HG02973 (cell line): ENCODE measurements around the gene DGUOK.
"Not testable (repeated sequence)": the region's sequence is repeated elsewhere in the genome, so short reads cannot be mapped to it uniquely, and the experiment has no call there.

Source experiments
- ATAC-seq: cut with Tn5 transposase; IDR thresholded peaks from one replicate; pipeline ENCODE4 v1.9.1; 2021; ENCODE audit warnings: moderate library complexity; ENCODE audit not compliant: unreplicated experiment

The DGUOK gene

DNA sequence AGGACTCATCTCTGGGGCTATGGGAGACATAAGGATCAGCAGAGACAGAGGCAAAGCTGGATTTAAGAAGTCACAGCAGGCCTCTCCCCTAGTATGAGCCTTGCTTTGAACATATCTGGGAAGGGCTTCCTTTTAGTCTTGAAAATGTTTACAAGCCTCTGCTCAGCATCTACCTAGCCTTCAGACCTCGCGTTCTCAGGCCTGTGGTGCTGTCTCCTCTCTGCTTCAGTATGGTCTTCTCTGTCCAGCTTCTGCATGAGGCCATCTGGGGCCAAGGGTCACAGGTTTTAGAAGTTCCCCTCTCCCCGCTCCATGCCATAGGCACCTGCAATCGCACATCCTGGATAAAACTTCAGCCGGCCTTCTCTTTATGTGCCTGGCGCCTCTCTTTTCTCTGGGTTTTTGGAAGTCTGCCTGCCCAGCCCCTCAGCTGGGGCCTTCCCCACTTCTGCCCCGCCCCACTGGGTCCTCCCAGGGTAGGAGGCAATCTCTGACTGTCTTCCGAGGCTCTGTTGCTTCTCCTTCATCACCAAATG lies 26.8 kb upstream of the DGUOK start:
- ATAC-seq: no peak

DNA sequence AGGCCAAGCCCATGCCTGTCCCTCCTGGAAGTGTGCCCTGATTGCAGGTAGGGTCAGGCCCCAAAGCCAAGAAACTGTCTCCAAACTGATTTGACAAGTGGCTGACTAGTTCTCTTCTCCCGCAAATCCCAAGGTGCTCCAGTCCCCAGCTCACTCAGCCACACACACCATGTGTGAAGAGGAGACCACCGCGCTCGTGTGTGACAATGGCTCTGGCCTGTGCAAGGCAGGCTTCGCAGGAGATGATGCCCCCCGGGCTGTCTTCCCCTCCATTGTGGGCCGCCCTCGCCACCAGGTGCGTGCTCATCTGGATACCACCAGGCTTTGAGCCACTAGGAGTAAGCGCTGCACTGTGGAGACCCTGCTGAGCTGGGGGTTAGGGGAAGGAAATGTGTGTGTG lies 25.5 kb upstream of the DGUOK start:
- ATAC-seq: no peak

DNA sequence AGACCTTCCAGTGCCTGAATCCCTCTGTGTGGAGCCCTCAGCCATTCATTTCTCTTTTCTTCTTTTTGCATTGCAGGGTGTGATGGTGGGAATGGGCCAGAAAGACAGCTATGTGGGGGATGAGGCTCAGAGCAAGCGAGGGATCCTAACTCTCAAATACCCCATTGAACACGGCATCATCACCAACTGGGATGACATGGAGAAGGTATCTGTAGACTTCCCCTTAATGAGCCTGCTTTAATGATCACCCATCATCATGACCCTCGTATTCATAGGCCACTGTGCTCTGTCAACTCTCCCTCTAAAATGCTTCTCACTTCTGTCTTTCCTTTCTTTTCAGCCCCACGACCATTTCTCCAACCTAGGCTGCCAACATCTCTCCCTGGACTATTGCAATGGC lies 24.4 kb upstream of the DGUOK start:
- ATAC-seq: no peak

DNA sequence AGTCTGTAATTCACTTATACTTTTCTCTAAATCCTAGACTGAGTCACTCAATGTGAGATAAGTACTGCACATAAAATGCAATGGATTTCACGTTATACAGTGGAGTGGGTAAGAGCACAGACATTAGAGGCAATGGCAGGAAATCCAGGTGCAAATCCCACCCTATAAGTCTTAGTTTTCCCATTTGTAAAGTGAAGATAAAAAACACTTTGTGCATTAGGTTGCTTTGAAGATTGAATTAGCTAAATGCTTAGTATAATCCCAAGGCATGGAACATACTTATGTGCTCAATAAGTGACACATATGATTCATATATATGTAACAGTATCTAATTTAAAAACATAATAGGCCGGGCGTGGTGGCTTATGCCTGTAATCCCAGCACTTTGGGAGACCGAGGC lies 23.4 kb upstream of the DGUOK start:
- no peak for ATAC-seq

DNA sequence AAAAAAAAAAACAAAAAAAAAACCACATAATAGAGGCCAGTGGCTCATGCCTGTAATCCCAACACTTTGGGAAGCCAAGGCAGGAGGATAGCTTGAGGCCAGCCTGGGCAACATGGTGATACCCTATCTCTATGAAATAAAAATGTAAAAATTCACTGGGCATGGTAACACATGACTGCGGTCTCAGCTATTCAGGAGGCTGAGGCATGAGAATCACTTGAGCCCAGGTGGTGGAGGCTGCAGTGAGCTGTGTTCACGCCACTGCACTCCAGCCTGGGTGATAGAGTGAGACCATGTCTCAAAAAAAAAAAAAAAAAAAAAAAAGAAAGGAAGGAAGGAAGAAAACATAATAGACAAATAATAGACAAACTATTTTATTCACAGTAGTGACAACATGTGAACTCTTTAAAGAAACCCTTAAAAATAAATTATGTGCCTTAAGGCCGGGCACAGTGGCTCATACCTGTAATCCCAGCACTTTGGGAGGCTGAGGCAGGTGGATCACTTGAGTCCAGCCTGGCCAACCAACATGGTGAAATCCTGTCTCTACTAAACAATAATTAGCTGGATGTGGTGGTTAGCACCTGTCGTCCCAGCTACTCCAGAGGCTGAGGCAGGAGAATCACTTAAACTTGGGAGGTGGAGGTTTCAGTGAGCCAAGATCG lies 22.6 kb upstream of the DGUOK start:
- ATAC-seq: not testable (repeated sequence)

DNA sequence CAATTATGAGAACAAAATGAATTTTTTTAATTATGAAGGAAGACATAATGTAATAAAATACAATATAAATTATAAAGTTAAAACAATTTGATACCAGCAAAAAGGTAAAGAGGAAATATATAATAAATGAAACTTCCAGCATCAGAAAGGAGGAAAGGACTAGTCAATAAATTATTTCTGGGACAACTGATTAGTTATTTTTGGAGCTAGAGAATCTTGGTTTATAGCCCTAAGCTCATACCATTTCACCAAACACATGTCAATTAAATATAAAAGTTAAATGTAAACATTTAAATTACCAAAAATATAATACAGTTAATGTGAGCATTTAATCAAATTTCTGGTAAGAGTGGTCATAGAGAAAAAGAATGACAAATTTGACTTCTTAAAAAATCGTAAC lies 21.7 kb upstream of the DGUOK start:
- ATAC-seq: no peak

DNA sequence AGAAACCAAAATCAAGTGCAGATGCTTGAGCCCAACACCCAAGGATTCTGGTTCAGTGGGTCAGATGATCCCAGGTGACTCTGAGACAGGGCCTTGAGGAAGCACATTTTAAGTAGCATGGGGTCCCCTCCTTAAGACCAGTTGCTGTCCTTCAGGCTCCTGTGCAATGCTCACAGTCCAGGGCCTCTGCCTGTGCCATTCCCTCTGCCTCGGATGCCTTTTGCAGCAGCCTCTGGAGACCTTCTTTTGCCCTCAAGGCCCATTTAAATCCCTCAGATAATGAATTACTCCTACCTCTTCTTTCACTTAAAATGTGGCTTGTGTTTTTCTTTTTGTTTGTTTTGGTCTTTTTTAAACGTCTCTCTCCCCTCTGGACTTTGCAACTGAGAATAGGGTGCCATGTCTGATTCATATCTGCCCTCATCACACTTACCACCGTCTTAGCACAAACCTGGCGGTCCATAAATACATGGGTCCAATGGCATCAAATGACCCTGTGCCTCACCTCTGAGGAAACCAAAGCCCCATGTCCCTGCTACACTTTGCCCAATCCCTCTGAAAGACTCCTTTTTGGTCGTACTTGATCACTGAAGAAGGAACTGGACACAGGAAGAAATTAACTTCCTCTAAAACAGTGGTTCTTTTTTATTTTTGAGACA lies 19.7 kb upstream of the DGUOK start:
- no peak for ATAC-seq

DNA sequence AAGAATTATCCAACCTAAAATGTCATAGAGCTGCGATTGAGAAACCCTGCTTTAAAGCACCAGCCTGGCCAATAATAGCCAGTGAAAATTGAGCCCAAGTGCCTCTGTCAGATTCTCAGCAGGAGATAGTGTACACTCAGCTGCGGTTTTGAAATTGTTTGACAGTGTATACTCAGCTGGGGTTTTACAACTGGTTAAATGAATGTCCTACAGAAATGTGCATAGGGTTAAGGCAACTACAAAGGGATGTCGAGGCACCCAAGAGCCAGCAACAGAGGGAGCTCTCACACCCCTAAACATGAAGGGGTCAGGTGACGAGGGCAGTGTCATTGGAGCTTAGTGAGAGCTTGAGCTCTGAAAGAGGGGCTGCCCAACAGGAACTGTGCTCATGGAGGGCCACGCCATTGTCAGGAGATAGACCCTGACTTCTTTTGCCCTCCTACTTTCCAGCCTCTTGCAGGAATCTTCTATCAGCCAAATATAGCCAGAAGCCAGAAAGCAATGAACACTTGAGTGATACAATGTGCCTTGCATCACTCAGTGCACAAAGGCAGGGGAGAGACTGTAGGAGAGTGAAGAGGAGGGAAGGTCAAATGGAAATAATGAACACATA lies 18.7 kb upstream of the DGUOK start:
- no peak for ATAC-seq

DNA sequence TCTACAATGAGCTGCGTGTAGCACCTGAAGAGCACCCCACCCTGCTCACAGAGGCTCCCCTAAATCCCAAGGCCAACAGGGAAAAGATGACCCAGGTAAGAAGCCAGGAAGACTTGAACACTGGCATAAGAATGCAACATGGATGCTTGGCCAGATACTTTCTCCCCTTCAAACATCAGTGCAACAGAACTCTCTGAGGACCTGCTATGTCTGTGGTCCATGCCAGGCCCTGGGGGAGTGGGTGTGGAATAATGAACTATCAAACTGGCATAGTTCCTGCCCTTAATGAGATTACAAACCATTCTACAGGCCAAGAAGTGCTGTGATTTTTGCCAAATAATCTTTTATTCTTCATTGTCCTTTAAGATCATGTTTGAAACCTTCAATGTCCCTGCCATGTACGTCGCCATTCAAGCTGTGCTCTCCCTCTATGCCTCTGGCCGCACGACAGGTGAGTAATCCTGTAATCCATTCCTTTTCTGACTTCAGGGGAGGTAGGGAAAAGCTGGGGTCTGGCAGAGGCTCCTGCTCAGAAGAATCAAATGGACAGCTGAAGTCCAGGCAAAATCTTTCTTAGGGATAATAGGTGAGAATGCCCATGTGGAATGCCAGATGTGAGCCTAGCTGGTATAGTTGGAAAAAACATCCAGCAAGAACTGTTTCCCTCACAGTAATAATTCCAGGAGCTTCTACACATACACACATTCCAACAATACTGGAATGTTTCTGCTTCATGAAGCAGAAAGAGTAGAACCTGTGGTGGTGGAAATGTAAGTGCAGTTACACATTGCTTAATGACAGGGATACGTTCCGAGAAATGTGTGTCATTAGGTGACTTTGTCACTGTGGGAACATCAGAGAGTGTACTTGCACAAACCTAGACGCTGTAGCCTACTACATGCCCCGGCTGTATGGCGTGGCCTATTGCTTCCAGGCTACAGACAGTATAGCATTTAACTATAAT lies 17.7 kb upstream of the DGUOK start:
- no peak for ATAC-seq

DNA sequence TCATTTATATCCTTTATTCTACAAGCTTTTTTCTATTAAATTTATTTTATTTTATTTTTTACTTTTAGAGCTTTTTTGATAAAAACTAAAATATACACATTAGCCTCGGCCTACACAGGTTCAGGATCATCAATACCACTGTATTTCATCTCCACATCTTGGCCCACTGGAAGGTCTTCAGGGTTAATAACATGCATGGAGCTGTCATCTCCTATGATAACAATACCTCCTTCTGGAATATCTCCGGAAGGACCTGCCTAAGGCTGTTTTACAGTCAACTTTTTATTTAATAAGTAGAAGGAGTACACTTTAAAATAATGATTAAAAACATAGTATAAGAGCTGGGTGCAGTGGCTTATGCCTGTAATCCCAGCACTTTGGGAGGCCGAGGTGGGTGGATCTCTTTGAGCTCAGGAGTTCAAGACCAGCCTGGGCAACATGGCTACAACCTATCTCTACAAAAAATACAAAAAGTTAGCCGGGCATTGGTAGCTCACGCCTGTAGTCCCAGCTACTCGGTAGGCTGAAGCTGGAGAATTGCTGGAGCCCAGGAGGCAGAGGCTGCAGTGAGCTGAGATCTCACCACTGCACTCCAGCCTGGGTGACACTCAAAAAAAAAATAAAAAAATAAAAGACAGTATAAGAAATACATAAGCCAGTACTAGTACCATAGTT lies 15.7 kb upstream of the DGUOK start:
- ATAC-seq: no peak

DNA sequence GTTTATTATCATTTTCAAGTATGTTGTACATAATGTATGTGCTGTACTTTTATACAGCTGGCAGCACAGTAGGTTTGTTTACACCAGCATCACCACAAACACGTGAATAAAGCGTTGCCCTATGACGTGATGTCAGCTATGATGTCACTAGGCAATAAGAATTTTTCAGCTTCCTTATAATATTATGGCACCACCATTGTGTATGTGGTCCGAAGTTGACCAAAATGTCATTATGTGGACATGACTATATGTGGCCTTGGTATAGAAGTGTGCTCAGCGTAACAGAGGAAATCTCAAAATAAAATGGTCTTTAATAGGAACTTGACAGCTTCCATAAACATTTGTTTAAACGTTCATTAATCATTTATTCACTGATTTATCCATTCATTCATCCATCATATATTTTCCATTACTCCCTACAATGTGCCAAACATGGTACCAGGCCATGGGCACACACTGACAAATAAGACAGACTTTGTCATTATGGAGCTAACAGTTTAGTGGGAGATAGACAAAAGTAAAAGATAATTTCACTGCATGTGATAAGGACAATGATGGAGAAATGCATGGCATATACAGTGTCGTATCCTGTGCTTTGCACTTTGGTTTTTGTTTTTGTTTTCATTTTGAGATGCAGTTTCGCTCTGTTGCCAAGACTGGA lies 15.0 kb upstream of the DGUOK start:
- ATAC-seq: no peak

DNA sequence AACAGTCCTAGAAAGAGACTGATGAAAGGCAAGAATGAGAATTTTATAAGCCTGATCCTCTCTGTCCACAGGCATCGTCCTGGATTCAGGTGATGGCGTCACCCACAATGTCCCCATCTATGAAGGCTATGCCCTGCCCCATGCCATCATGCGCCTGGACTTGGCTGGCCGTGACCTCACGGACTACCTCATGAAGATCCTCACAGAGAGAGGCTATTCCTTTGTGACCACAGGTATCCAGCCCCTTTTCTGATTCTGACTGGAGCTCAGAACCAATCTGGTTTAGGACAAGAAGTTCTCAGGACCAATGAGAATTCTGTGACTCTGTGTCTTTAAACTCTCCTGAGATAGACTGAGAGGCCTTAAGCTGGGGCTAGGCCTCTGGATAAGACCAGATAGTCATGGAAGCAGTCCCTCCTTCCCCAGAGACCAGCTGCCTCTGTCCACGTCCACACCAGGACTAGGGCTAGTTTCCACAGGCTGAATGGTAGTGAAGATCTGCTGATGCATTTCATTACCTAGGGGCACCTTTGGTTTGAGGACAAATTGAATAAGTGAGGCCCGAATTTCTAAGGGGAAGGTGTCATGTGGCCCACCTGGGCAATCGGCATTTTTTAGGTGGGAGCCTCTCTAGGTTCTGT lies 13.1 kb upstream of the DGUOK start:
- no peak for ATAC-seq

DNA sequence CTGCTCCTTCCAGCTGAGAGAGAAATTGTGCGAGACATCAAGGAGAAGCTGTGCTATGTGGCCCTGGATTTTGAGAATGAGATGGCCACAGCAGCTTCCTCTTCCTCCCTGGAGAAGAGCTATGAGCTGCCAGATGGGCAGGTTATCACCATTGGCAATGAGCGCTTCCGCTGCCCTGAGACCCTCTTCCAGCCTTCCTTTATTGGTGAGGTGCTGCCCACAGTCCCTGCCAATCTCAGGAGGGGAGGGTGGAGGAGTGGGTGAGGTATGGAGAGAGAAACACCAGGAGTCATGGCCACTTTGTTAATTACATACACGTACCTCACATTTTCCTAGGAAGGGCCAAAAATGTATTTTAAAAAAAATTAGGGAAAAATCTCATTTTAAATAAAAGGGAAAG lies 12.0 kb upstream of the DGUOK start:
- ATAC-seq: no peak

DNA sequence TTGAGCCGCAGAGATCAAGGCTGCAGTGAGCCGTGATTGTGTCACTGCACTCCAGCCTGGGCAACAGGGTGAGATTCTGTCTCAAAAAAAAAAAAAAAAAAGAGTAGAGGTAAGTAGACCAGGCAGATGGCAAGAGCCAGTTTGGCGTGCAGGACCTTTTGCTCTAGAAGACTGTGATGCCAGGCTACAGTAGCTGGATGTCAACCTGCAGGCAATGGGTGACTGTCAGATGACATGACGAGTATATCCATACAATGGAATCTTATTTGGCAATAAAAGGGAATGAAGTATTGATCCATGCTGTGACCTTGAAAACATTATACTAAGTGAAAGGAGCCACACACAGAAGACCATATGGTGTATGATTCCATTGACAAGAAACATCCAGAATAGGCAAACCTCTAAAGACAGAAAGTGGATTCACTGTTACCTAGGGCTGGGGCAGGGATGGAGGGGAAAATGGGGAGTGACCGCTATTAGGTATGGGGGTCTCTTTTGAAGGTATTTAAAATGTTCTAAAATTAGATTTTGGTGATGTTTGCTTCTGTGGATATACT lies 11.2 kb upstream of the DGUOK start:
- ATAC-seq: no peak

DNA sequence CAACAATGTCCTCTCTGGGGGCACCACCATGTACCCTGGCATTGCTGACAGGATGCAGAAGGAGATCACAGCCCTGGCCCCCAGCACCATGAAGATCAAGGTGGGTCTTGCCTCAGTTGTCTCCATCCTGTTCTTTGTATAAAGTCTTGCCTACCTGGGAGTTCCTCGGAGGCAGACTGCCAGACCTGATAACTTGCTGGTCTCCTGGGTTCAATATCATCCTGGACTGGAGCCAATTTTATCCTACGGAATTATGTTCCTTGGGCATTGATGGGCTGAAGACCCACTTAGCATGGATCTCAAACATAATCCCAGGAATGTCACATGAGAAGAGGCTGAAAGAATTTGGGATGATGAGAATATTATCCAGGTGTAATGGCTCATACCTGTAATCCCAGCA lies 10.0 kb upstream of the DGUOK start:
- no peak for ATAC-seq

DNA sequence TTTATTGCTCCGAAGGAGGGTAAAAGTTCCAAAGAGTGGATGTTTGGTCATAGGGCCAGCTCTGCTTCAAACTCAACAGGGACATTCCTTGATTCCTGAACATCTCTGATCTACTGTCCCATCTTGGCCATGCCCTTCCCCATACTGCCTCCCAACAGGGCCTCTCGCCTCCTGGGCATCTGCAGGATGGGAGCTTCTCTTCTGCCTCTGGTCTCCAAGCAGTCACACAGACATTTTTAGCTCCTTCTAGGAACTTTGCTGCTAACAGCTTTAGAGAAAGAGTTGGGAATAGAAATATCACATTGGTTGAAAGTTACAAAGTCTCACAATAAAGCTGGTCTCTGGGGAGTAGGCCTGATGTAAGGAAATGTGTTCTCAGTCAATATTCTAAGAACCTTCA lies 9.4 kb upstream of the DGUOK start:
- no peak for ATAC-seq

DNA sequence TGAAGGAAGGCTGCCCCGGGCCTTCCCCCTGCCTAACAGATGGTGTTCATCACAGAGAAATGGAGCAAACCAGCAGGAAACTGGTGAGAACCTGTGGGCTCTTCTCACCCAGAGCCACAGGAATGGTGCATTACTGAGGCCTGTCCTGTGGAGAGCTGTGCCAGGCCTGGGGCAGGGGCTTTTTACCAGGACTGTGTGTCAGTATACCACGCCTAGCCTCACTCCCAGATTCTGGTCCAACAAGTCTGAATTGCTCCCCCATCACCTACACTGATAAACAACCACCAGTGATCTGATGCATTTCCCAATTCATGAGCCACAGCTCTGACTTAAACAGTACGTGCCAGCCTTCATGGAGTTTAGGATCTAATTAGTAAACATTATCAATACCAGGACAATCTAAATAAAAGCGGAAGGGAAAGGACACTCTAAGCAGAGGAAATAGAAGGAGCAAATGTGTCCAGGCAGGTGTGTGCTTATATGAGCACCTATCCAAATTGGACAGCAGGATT lies 8.9 kb upstream of the DGUOK start:
- ATAC-seq: no peak

DNA sequence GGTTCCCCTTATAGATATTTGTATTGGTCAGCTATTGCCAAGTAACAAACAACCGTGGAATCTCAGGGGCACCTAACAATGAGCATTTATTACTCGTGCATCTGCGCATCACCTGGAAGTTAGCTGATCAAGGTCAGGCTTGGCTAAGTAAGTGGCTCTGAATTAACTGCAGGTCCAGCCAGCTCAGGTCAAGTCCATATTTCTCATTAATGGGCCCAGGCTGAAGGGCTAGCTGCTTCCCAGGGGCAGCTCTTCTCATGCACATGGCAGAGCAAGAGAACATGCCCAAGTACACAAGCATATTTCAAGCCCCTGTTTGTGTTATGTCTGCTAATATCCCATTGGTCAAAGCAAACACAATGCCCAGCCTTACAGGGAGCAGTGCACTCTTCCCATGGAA lies 7.8 kb upstream of the DGUOK start:
- no peak for ATAC-seq

DNA sequence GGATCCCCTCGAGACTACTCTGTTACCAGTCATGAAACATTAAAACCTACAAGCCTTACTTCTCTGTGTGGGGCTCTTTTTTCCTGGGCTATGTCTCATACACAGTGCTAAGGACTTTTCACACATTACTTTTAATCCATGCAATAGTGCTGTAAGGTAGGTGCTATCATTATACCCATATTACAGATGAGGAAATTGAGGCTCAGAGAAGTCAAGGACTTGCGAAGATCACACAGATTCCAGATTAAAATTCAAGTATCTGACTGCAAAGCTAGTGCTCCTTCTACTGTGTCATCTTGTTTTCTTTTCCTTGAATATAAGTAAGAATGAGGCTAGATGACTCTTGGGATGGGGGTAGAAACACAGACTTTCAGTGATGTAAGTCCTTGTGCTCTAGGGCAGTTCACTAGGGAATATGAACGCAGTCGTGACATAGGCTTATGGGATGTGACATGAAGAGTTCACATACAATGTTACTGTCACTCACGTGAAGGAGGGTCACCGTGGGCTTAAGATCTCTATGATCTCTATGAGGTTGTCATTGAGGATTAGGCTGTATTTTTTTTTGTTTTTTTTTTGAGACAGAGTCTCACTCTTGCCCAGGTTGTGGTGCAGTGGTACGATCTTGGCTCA lies 7.0 kb upstream of the DGUOK start:
- ATAC-seq: no peak
